Coronary artery (tissue), 2 donors: Measurements from ENCODE around the gene LIN54.

ENCODE experiments used
- DNase-seq: peaks from one replicate; pipeline ENCODE4 v3.0.0-alpha.2; 2017; ENCODE audit warnings: low spot score
- H3K27ac ChIP-seq, 2 donors: fragments of 200-600 bp; sonication (generic); one replicate each; pipeline ENCODE4 v1.5.1; 2016 to 2019
- H3K4me3 ChIP-seq: fragments of 200-600 bp; sonication (generic); 2 replicates; pipeline ENCODE4 v1.5.1; 2016; ENCODE audit warnings: mild to moderate bottlenecking, moderate library complexity
- CTCF ChIP-seq: fragments of 200-600 bp; sonication (generic); IDR thresholded peaks from one replicate; pipeline ENCODE4 v1.5.1; 2019; ENCODE audit warnings: antibody characterized with exemption

LIN54 gene

DNA sequence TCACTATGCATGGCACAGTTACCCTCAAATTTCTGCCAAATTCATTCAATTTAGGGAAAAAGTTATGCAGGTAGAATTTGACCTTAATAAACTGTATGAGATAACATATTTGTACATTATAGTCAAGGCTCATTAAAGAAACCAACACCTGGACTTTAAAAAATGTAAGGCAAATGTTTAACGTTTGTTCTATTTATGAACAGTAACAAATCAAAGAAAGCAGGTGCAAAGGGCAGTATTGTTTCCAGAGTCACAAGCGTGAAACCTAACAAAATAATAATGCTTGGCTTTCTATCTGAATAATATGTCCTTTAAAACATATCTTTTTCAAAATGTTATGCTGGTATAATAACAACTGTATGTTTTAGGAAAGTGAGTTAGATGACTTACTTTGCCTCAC lies 41.2 kb downstream of the LIN54 start:
- TF ChIP-seq CTCF = no peak
- no peak overlapping the region for H3K4me3 ChIP-seq
- no peak for DNase-seq
- no peak overlapping the region for H3K27ac ChIP-seq

- TF ChIP-seq CTCF = no peak
Observed at GRCh38 chr4:82968972-82969371, 41.7 kb downstream of the LIN54 start.

GRCh38 chr4:82965763-82966162 lies 44.9 kb downstream of the LIN54 start:
- TF ChIP-seq CTCF = no peak
- DNase-seq = no peak
- Histone ChIP-seq H3K27ac (no peak overlapping the region), H3K4me3 (no peak overlapping the region)

More at GRCh38 chr4:82968972-82969371, 41.7 kb downstream of the LIN54 start:
- Histone ChIP-seq H3K27ac (no peak overlapping the region), H3K4me3 (no peak overlapping the region)
- no peak for DNase-seq

DNA sequence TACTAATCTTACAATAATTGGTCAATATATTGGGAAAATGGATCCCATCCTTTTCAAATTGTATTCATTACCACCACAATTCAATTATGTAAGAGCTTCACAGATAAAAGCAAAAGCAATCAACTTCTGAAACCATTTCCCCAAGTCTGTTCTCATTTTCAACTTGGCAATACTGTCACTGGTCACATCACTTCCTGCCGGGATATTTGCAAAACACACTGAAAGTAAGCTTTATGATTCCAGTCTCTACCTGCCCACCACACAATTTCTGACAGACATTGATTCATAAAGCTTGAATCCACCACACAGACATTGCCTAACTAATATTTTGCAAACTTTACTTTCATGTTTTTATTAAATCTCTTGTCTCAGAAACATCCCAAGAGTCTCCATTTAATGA lies 53.6 kb downstream of the LIN54 start:
- no peak for DNase-seq
- Histone ChIP-seq H3K4me3 (no peak overlapping the region), H3K27ac (no peak overlapping the region)
- no peak for TF ChIP-seq CTCF

GRCh38 chr4:82954212-82954611 lies 56.4 kb downstream of the LIN54 start:
- TF ChIP-seq CTCF = no peak
- DNase-seq = no peak
- Histone ChIP-seq H3K27ac (no peak overlapping the region), H3K4me3 (no peak overlapping the region)

DNA sequence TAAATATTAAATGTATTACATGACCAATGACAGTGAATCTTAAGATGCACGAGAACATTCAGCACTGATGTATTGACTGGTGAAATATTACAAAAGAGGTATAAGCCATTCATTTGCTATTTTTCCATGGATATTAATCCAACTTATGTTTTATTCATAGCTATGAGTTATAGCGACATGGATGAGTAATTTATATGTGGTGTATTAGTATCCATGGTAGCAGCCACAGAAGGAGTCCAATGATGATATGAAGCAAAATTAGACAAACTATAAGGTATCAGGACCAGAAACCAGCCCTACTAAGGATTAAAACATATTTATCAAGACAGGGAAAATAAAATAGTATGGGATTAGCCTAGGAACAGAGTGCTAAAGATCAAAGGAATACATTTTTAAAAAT lies 59.4 kb downstream of the LIN54 start:
- Histone ChIP-seq H3K27ac (no peak overlapping the region), H3K4me3 (no peak overlapping the region)
- DNase-seq = no peak
- TF ChIP-seq CTCF = no peak

DNA sequence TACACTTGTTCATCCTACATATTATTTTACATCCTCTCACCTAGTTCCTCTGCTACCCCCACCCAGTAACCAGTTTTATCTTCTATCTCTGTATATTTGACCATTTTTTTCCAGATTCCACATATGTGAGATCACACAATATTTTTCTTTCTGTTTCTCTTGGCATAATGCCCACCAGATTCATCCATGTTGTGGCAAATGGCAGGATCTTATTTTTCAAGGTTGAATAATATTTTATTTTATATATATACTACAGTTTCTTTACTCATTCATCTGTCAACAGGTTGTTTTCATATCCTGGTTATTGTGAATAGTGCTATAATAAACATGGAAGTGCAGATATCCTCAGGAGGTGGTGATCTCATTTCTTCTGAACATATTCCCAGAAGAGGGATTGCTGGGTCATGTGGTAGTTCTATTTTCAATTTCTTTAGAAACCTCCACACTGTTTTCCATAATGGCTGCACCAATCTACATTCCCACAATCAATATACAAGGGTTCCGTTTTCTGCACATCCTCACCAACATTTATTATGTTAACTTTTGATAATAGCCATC lies 61.9 kb downstream of the LIN54 start:
- no peak for DNase-seq
- Histone ChIP-seq H3K27ac (no peak overlapping the region), H3K4me3 (no peak overlapping the region)
- TF ChIP-seq CTCF = no peak
